Stimulated activated CD8-positive, alpha-beta memory T cell treated with anti-CD3 and anti-CD28 coated beads, Interleukin-15, amount 100 ng/mL, for 48 hours (primary cell): ENCODE data around the gene GRIK4.

Experiments used
- DNase-seq, 2 donors: peaks; one replicate each; pipeline ENCODE4 v3.0.0-alpha.2; 2020; ENCODE audit warnings: low read depth in 2 of 2

The GRIK4 gene

DNA sequence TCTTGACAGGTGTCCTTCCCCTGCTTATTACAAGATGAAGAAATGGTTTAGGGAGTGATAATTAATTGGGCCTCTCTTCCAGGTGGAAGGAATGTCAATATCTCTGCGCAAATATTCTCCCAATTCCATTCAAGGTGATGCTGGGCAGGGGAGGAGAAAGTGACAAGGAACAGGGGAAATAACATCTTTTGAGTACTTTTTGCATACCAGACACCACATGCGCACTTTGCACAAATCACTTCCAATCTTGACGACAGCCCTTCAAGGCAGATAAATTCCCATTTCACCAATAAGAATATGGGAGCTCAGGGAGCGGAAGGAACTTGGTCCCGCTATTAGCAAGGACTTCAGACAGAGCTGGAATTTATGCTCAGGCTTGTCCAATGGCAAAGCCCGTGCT, 367.2 kb downstream of the GRIK4 start:
- no peak for DNase-seq

- DNase-seq = no peak
These were observed 369.1 kb downstream of the GRIK4 start for GRCh38 chr11:120880498-120881175.

DNA sequence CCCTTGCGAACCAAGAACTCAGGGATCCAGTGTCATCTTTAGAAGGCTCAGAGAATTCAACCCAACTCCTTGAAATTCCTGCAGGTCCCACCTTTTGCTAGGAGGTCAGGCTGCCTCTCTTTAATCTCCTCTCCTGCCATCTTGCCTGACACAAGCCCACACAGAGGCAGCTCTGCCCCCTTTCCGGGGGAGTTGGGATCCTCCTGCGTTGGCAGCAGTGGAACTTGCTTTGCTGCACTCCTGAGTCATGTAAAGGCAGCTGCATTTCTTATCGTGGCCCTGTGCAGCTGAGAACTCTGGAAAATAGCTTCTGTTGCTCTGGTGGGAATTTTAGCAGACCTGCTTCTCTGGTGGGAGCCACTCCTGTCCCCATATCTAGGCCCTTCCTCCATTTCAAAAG, 370.0 kb downstream of the GRIK4 start:
- DNase-seq = no peak

DNA sequence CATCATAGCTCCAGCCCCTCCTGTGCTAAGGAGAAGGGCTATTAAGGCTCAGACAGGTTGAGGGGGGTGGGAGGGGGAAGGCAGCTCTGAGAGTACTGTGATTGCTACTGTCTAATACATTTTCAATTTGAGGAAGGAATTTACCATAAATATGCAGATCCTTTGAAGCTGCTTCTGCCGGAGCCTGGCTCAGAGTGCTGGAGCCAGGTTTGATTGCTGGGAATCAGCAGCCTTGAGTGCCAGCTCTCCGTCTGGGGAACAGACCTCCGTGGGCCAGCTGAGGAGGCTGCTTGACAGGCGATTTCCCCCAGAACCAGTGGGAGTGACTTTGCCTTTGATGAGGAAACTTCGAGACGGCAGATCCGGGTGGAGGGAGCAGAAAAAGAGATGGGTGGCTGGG, 370.6 kb downstream of the GRIK4 start:
- no peak for DNase-seq

DNA sequence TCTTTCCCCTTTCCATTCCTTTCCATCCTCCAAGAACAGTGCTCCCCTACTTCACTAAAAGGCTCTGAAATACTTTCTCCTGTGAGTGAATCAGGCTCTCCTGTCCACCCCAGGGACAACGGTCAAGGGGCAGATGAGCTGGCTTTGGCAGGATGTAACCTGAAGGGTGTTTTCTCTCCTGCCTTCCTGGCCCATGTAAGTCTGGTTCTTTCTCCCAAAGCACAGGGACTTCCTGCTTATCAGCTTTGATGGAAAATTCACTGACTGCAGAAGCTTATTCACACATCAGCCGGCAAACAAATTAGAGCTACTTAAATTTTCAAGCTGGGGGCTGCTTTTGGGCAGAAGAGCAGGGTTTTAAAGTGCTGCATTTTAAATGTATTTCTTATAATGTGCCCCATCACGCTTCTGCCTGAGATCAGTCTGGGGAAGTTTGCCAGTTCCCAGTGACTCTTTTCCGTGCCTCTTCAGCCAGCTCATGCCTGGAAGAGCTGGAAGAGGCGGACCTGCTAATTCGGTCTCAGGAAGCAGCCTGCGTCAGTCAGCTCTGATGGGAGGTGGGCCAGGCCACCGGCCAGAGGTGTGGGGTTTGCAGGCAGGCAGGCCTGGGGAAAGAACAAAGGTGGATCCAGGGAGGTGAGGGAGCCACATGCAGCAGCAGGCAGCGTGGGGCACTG, 372.0 kb downstream of the GRIK4 start:
- no peak for DNase-seq

DNA sequence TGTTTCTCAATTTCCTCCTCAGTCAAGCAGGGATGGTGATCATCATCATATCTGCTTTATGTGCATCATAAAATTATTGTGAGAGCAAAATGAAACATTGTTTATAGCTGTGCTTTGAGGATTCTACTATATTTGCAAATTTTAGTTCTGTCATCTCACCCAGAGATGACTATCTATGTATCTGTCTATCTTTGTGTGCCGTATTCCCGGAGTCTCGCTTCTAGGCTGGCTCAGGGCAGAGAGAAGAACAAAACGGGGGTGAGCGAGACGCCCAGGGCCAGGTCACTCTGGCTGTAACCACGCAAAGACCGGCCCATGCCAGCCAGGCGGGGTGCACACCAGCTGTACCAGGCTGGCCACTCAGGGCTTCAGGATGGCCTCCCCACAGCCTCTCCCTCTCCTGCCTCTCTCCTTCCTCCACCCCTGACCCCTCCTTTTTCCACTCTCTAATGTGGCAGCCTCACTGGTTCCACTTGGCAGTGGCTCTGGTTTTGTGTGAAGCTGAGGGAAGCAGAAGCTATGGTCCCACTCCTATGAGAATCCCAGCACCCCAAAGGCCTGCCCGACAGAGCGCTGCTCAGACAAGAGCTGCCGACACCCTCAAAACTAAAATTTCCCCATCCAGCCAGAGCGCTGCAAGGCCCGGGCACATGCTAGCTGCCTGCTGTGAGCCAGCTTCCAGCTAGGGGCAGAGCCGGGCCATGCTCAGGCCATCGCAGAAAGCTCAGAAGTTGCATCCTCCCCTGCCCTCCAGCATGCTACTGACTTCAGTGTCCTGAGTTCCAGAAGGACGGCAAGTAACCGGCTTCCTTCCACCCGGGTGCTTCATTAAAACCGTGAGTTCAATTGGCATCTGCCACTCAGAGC, 372.8 kb downstream of the GRIK4 start:
- DNase-seq = no peak

- DNase-seq = no peak
These were observed 379.2 kb downstream of the GRIK4 start for GRCh38 chr11:120890609-120891320.

- DNase-seq = no peak
These were observed 382.1 kb downstream of the GRIK4 start for GRCh38 chr11:120893440-120894201.

GRCh38 chr11:120894202-120894985, 382.8 kb downstream of the GRIK4 start:
- DNase-seq = no peak

- no peak for DNase-seq
These were observed 385.1 kb downstream of the GRIK4 start for GRCh38 chr11:120896687-120897086.

DNA sequence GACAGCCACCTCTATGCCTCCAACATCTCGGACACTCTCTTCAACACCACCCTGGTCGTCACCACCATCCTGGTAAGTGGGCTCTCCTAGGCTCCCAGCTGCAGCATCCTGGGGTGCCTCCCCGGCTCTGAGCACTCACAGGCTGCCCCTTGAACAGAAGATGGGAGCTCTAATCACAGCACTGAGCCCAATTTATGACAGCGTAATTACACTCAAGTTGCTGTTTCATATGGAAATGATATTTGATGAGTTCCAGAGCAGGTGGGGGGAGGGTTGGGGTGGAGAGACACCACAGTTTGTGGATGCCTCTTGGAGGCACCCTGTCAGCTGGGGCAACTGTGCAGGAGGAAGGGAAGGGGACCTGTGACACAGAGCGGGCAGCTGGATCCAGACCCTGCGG, 387.0 kb downstream of the GRIK4 start:
- DNase-seq = no peak

GRCh38 chr11:120899720-120900119, 388.2 kb downstream of the GRIK4 start:
- DNase-seq = no peak

DNA sequence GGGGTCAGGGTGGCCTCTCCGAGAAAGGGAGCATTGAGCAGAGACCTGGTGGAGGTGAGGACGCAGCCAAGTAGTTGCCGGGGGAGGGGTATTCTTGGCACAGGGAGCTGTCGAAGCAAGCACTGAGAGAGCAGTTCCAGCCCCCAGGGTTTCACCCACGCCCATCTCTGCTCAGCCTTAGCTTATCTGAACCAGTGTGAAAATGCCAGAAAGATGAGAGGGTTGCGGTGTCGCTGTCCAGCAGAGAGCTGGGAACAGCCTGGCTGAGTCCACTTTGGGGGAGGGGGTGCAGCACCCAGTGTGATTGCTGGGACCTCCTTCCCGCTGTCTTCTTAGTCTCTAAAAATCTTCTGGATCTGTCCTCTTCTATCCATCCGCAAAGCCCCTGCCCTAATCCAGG, 389.1 kb downstream of the GRIK4 start:
- DNase-seq = no peak

DNA sequence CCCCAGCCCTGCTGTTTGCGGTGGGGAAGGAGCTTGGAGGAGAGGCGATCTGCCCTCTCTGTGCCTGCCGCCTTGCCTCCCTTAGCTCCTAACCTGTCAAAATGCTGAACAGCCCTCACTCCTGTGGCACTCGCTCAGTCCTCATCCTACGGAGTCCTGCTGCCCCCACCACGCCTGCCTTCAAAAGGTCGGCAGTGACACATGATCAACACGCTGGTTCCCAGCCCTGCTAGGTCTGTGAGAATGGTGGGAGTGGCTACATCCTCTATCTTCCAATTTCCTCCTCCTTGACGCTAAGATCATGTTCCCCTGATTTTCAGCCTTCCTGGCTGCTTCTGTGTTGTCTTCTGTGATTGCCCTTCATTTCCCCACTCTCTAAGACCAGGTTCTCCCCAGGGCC, 392.1 kb downstream of the GRIK4 start:
- DNase-seq = no peak

DNA sequence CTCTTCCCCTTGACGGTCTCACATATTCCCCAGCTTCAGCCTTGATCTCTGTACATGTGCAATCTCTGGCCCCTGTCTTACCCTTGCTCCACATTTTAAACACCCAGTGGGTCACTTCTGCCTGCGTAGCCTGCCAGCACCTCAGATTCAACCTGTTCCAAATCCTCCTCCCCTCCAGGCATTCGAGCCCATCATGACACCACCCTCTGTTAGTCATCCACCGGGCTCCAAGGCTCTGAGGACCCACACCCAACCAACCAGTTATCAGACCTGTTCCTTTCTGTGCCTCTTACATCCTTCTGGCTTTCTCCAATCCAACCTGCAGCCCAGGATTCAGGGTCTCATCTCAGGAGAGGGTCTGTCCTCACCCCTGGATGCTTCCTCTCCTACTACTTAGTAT, 392.6 kb downstream of the GRIK4 start:
- no peak for DNase-seq

DNA sequence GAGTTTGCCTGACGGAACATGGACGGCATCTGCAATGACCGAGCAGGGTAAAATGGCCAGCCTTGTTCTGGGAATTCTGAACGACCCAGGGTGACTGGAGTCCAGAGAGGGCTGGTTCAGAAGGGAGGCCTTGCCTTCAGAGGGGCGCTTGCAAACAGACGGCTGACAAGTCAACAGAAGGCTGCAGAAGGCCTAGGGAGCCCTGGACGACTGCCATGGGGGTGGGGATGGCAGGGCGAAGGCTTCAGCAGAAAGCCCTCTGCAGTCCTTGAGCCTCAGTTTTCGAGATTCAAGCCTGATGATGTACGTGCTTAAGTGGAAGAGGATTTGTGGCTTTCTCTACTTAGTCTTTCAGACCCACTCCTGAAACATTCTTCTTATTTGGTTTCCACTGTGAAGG, 395.2 kb downstream of the GRIK4 start:
- DNase-seq = no peak

DNA sequence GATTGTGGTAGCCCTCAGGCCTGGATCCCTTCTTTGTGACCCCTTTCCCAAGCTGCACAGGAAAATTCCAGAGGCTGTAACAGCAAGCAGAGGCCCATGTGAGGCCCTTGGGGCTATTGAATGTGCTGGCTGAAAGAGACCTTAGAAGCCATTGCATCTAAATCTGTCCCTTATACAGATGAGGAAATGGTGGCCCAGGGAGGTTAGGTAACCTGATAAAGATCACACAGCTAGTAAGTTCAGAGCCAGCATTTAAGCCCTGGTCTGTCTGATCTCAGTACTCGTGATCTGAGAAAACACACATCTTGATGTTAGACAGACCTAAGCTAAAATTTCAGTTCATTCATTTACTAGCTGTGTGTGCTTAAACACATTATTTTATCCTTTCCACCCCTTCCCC, 396.4 kb downstream of the GRIK4 start:
- DNase-seq = no peak

DNA sequence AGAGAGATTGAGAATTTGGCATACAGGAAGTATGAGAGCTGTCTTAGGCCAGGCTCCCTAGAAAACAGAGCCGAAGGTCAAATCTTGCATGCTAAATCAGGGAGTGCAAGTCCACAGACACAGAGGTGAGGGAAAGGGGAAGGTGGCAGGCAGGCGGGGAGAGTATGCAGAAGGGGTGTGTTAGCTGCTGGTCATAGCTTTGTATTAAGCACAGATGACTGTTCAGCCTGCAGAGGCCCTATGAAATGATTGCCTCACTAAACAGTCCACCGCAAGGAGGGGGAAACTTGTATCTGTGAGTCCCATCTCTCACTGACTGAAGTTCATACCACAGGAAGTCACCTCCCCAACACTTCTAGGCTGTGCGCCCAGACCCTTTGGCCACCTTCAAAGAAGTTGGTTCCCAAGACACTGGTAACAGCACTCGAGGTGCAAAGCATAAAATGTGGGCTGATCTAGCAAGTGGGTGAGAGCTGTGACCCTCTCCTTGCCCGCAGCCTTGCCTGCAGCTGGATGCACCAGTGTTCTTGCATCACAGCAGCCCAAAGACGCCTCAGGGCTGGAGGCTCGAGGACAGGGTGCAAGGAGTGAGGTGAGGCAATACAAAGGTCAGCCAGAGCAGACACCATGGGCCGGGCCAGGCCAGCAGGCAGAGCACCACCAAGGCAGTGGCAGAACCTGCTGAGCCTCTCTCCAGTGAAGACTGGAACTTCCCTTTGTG, 397.1 kb downstream of the GRIK4 start:
- peak in 1 of 2 donors; percentile 2 for DNase-seq

- DNase-seq = no peak
These were observed 398.3 kb downstream of the GRIK4 start for GRCh38 chr11:120909676-120910416.
